HepG2 (cell line): ENCODE measurements around the gene PCBP2. TPM values are rescaled to one million over a fixed set of nuclear protein-coding genes. Genes with fewer than 3 reads are reported as not detected.
A peak's percentile ranks its signal among the peaks of the same experiment; 100 is the strongest.

ENCODE experiments used
- ADNP ChIP-seq: sonication (generic); formaldehyde crosslinking; IDR thresholded peaks from 2 replicates; pipeline ENCODE4 v1.4.0; 2020; ENCODE audit warnings: missing genetic modification reagents
- ARID2 ChIP-seq: sonication (generic); formaldehyde crosslinking; IDR thresholded peaks from 2 replicates; pipeline ENCODE4 v1.8.1; 2022; ENCODE audit warnings: mild to moderate bottlenecking, missing genetic modification reagents, borderline replicate concordance
- CSRNP2 ChIP-seq: sonication (generic); formaldehyde crosslinking; conservative IDR thresholded peaks from 2 replicates; pipeline ENCODE4 v1.8.0; 2022; ENCODE audit warnings: low read depth, missing genetic modification reagents
- GATA4 ChIP-seq: sonication (generic); IDR thresholded peaks from 2 replicates; pipeline ENCODE4 v1.6.1; 2016; ENCODE audit warnings: antibody characterized with exemption, low read depth, borderline replicate concordance
- HHEX ChIP-seq: IDR thresholded peaks from 2 replicates; pipeline ENCODE4 v1.6.1; 2016; ENCODE audit warnings: control low read depth
- HIVEP1 ChIP-seq: sonication (generic); formaldehyde crosslinking; IDR thresholded peaks from 2 replicates; pipeline ENCODE4 v1.4.0; 2020; ENCODE audit warnings: mild to moderate bottlenecking, missing genetic modification reagents
- JDP2 ChIP-seq: sonication (generic); formaldehyde crosslinking; IDR thresholded peaks from 2 replicates; pipeline ENCODE4 v1.8.1; 2022; ENCODE audit warnings: missing genetic modification reagents, borderline replicate concordance
- MEIS1 ChIP-seq: sonication (generic); formaldehyde crosslinking; IDR thresholded peaks from 2 replicates; pipeline ENCODE4 v1.9.0; 2021; ENCODE audit warnings: mild to moderate bottlenecking, missing genetic modification reagents, moderate library complexity, borderline replicate concordance
- MXD1 ChIP-seq: sonication (generic); formaldehyde crosslinking; IDR thresholded peaks from 2 replicates; pipeline ENCODE4 v1.4.0; 2020; ENCODE audit warnings: mild to moderate bottlenecking, missing genetic modification reagents
- PCBP1 ChIP-seq: fragments of 200-400 bp; formaldehyde crosslinking; IDR thresholded peaks from 2 replicates; pipeline ENCODE4 v1.6.1; 2017; ENCODE audit warnings: mild to moderate bottlenecking, low read depth, low read length, borderline replicate concordance
- RFXAP ChIP-seq: sonication (generic); formaldehyde crosslinking; IDR thresholded peaks from 2 replicates; pipeline ENCODE4 v1.4.0; 2020; ENCODE audit warnings: missing genetic modification reagents, borderline replicate concordance
- XRCC5 ChIP-seq: fragments of 200-400 bp; formaldehyde crosslinking; optimal IDR thresholded peaks from 2 replicates; pipeline ENCODE3; 2017; ENCODE audit warnings: mild to moderate bottlenecking, low read length
- ZNF136 ChIP-seq: sonication (generic); formaldehyde crosslinking; IDR thresholded peaks from 2 replicates; pipeline ENCODE4 v1.8.1; 2022; ENCODE audit warnings: low read depth, mild to moderate bottlenecking, moderate library complexity, missing genetic modification reagents
- ZNF33A ChIP-seq: sonication (generic); formaldehyde crosslinking; IDR thresholded peaks from 2 replicates; pipeline ENCODE4 v1.5.1; 2020; ENCODE audit warnings: missing genetic modification reagents, mild to moderate bottlenecking, moderate library complexity, borderline replicate concordance
- ZNF549 ChIP-seq: sonication (generic); formaldehyde crosslinking; IDR thresholded peaks from 2 replicates; pipeline ENCODE4 v1.5.0; 2020; ENCODE audit warnings: missing genetic modification reagents
- polyA plus RNA-seq, 8 experiments: library from polyadenylated mRNA; depleted of rRNA in 3 of 8; stranded (reverse) in 7 of 8; unstranded in 1 of 8; fragments of >200 nt; fragmentation: Illumina TruSeq in 4 of 8; extraction: Trizol in 4 of 8; gene quantifications; 2 replicates each; pipeline versions ENCODE4 v1.2.1 to v1.2.3, GENCODE V29; 2011 to 2016; ENCODE audit warnings: low read depth in 4 of 8, missing spikeins in 1 of 8, mixed read lengths in 1 of 8; ENCODE audit not compliant: insufficient read depth in 1 of 8
- total RNA-seq, 5 experiments: library from RNA; depleted of rRNA; stranded (reverse); fragments of >200 nt; fragmentation: Illumina TruSeq; extraction: Trizol; gene quantifications; 2 replicates each; pipeline ENCODE4 v1.2.3, GENCODE V29; 2016; ENCODE audit warnings: low read depth in 1 of 5
- TF ChIP-seq, protein P1 (sequence below), 2 experiments: IDR thresholded peaks; 2 replicates each; pipeline ENCODE4 v1.6.1; 2011 to 2012; ENCODE audit warnings: low read length in 2 of 2, borderline replicate concordance in 1 of 2, low read depth in 1 of 2, mild to moderate bottlenecking in 1 of 2, moderate library complexity in 1 of 2
- TF ChIP-seq, protein P2 (sequence below): sonication (generic); formaldehyde crosslinking; conservative IDR thresholded peaks from 2 replicates; pipeline ENCODE4 v1.4.0; 2020; ENCODE audit warnings: missing genetic modification reagents
- TF ChIP-seq, protein P3 (sequence below): sonication (generic); formaldehyde crosslinking; IDR thresholded peaks from 2 replicates; pipeline ENCODE4 v1.8.0; 2022; ENCODE audit warnings: mild to moderate bottlenecking, missing genetic modification reagents, borderline replicate concordance

The PCBP2 gene
- total and polyA plus RNA-seq, 2 of the 13 experiments (the other 11 are each of a cell fraction or from before 2014, with no cell fraction given): 154 to 345 TPM

GRCh38 chr12:53500776-53501614 is 49.1 kb downstream of the PCBP2 start, which contains the start of gene TARBP2 (continued):
- TF ChIP-seq HHEX (CRISPR knock-in tag) (no peak; the same call in 1 of the 2 replicates), MXD1 (CRISPR knock-in tag) (peak; percentile 95), ZNF549 (no peak), ADNP (CRISPR knock-in tag) (no peak), MEIS1 (CRISPR knock-in tag) (no peak), GATA4 (peak; percentile 8; the same call in 1 of the 2 replicates), ZNF136 (peak; percentile 86; the same call in 1 of the 2 replicates), RFXAP (CRISPR knock-in tag) (peak; percentile 31), HIVEP1 (CRISPR knock-in tag) (peak; percentile 83), ZNF33A (CRISPR knock-in tag) (no peak; the same call in 1 of the 2 replicates), PCBP1 (no peak), XRCC5 (peak; percentile 34), CSRNP2 (CRISPR knock-in tag) (no peak), JDP2 (CRISPR knock-in tag) (no peak; the same call in 1 of the 2 replicates), ARID2 (CRISPR knock-in tag) (peak; percentile 84; the same call in 1 of the 2 replicates)
- TF ChIP-seq, protein P1, sequence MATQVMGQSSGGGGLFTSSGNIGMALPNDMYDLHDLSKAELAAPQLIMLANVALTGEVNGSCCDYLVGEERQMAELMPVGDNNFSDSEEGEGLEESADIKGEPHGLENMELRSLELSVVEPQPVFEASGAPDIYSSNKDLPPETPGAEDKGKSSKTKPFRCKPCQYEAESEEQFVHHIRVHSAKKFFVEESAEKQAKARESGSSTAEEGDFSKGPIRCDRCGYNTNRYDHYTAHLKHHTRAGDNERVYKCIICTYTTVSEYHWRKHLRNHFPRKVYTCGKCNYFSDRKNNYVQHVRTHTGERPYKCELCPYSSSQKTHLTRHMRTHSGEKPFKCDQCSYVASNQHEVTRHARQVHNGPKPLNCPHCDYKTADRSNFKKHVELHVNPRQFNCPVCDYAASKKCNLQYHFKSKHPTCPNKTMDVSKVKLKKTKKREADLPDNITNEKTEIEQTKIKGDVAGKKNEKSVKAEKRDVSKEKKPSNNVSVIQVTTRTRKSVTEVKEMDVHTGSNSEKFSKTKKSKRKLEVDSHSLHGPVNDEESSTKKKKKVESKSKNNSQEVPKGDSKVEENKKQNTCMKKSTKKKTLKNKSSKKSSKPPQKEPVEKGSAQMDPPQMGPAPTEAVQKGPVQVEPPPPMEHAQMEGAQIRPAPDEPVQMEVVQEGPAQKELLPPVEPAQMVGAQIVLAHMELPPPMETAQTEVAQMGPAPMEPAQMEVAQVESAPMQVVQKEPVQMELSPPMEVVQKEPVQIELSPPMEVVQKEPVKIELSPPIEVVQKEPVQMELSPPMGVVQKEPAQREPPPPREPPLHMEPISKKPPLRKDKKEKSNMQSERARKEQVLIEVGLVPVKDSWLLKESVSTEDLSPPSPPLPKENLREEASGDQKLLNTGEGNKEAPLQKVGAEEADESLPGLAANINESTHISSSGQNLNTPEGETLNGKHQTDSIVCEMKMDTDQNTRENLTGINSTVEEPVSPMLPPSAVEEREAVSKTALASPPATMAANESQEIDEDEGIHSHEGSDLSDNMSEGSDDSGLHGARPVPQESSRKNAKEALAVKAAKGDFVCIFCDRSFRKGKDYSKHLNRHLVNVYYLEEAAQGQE (IDR thresholded peaks at IDR 0.05; ENCODE audit: borderline replicate concordance in 1 of 2, low read depth in 1 of 2, low read length in 2 of 2): no peak
- TF ChIP-seq, protein P2, sequence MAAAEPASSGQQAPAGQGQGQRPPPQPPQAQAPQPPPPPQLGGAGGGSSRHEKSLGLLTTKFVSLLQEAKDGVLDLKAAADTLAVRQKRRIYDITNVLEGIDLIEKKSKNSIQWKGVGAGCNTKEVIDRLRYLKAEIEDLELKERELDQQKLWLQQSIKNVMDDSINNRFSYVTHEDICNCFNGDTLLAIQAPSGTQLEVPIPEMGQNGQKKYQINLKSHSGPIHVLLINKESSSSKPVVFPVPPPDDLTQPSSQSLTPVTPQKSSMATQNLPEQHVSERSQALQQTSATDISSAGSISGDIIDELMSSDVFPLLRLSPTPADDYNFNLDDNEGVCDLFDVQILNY: no peak; the same call in 1 of the 2 replicates
- TF ChIP-seq, protein P3, sequence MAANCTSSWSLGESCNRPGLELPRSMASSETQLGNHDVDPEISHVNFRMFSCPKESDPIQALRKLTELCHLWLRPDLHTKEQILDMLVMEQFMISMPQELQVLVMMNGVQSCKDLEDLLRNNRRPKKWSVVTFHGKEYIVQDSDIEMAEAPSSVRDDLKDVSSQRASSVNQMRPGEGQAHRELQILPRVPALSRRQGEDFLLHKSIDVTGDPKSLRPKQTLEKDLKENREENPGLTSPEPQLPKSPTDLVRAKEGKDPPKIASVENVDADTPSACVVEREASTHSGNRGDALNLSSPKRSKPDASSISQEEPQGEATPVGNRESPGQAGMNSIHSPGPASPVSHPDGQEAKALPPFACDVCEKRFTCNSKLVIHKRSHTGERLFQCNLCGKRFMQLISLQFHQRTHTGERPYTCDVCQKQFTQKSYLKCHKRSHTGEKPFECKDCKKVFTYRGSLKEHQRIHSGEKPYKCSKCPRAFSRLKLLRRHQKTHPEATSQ (CRISPR knock-in tag): peak; percentile 70; the same call in 1 of the 2 replicates
